ENCODE measurements around the gene C1orf167.

The C1orf167 gene

DNA sequence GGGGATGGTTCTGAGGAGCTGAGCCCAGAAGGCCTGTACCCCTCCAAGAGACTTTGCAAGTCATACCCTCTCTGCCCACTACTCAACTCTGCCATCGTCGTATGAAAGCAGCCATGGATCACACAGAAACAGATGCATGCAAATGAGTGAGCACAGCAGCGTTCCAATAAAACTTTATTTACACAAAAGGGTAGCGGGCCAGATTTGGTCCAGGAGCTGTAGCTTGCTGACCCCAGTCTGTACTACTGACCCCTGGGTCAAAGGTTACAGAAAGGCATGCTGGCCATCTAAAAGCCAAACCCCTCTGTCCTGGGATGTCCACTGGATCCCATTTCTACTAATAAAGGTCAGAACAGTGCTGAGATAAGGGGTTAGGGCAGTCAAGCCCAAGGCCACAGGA is 34.9 kb upstream of the C1orf167 start:
- TF ChIP-seq CREB5 (CRISPR knock-in tag; IDR thresholded peaks at IDR 0.05; ENCODE audit: low read depth) (no peak), ESRRG (CRISPR knock-in tag; IDR thresholded peaks at IDR 0.05) (no peak), ZC3H10 (CRISPR knock-in tag; IDR thresholded peaks at IDR 0.05) (no peak), RARB (CRISPR knock-in tag; IDR thresholded peaks at IDR 0.05) (no peak), TOX (CRISPR knock-in tag; IDR thresholded peaks at IDR 0.05; ENCODE audit: borderline replicate concordance) (no peak)
- TF ChIP-seq, protein P1, sequence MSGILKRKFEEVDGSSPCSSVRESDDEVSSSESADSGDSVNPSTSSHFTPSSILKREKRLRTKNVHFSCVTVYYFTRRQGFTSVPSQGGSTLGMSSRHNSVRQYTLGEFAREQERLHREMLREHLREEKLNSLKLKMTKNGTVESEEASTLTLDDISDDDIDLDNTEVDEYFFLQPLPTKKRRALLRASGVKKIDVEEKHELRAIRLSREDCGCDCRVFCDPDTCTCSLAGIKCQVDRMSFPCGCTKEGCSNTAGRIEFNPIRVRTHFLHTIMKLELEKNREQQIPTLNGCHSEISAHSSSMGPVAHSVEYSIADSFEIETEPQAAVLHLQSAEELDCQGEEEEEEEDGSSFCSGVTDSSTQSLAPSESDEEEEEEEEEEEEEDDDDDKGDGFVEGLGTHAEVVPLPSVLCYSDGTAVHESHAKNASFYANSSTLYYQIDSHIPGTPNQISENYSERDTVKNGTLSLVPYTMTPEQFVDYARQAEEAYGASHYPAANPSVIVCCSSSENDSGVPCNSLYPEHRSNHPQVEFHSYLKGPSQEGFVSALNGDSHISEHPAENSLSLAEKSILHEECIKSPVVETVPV (CRISPR knock-in tag; IDR thresholded peaks at IDR 0.05), result no peak
- no peak for ATAC-seq

GRCh38 chr1:11728126-11728806 is 33.7 kb upstream of the C1orf167 start:
- no peak for TF ChIP-seq ZC3H10 (CRISPR knock-in tag; IDR thresholded peaks at IDR 0.05)
- TF ChIP-seq POU6F1 (CRISPR knock-in tag; IDR thresholded peaks at IDR 0.05; ENCODE audit: borderline replicate concordance, low read depth), result no peak
- no peak for TF ChIP-seq TCF4 (CRISPR knock-in tag; IDR thresholded peaks at IDR 0.05; ENCODE audit: borderline replicate concordance)
- TF ChIP-seq ZFP3 (CRISPR knock-in tag; IDR thresholded peaks at IDR 0.05), result no peak
- TF ChIP-seq, protein P1 (CRISPR knock-in tag; IDR thresholded peaks at IDR 0.05), result no peak
- no peak for TF ChIP-seq PPARA (CRISPR knock-in tag; IDR thresholded peaks at IDR 0.05; ENCODE audit: borderline replicate concordance)
- TF ChIP-seq ESRRG (CRISPR knock-in tag; IDR thresholded peaks at IDR 0.05), result no peak
- no peak for TF ChIP-seq CREB5 (CRISPR knock-in tag; IDR thresholded peaks at IDR 0.05; ENCODE audit: low read depth)
- TF ChIP-seq RARB (CRISPR knock-in tag; IDR thresholded peaks at IDR 0.05), result no peak
- TF ChIP-seq, protein P2, sequence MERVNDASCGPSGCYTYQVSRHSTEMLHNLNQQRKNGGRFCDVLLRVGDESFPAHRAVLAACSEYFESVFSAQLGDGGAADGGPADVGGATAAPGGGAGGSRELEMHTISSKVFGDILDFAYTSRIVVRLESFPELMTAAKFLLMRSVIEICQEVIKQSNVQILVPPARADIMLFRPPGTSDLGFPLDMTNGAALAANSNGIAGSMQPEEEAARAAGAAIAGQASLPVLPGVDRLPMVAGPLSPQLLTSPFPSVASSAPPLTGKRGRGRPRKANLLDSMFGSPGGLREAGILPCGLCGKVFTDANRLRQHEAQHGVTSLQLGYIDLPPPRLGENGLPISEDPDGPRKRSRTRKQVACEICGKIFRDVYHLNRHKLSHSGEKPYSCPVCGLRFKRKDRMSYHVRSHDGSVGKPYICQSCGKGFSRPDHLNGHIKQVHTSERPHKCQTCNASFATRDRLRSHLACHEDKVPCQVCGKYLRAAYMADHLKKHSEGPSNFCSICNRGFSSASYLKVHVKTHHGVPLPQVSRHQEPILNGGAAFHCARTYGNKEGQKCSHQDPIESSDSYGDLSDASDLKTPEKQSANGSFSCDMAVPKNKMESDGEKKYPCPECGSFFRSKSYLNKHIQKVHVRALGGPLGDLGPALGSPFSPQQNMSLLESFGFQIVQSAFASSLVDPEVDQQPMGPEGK (CRISPR knock-in tag; IDR thresholded peaks at IDR 0.05; ENCODE audit: borderline replicate concordance), result no peak
- no peak for TF ChIP-seq SNAI2 (CRISPR knock-in tag; IDR thresholded peaks at IDR 0.05)
- no peak for TF ChIP-seq TOX (CRISPR knock-in tag; IDR thresholded peaks at IDR 0.05; ENCODE audit: borderline replicate concordance)
- no peak for TF ChIP-seq CSDC2 (CRISPR knock-in tag; IDR thresholded peaks at IDR 0.05)
- TF ChIP-seq ARNTL (CRISPR knock-in tag; IDR thresholded peaks at IDR 0.05; ENCODE audit: borderline replicate concordance, low read depth), result no peak
- ATAC-seq, result no peak

DNA sequence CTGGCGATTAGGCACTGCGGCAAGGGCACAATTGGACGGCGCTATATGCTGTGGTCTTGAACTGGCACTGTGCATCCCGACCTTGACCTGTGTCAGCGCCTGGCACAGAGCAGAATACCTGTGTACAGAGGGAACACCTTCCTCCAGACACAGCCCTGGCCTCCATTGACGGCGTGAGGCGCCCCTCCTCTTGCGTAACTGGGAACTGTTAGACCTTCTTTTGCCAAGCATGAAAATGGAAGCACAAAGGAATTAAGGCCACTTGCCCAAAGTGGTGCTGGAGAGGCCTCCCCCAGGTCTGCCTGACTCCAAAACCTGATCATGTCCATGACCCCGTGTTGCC is 32.9 kb upstream of the C1orf167 start:
- no peak for TF ChIP-seq ZFP30 (CRISPR knock-in tag; IDR thresholded peaks at IDR 0.05)
- TF ChIP-seq ZC3H10 (CRISPR knock-in tag; IDR thresholded peaks at IDR 0.05), result no peak
- no peak for TF ChIP-seq ZNF70 (CRISPR knock-in tag; IDR thresholded peaks at IDR 0.05)
- no peak for ATAC-seq

Measured in SK-N-SH treated with all-trans-retinoic acid at 6 μM for 48 hours (cell line).